Activated CD8-positive, alpha-beta memory T cell treated with anti-CD3 and anti-CD28 coated beads, Interleukin-2, amount 50 U/mL, for 1 hour (primary cell): ENCODE measurements around the gene SREBF1.

Source experiments
- DNase-seq: peaks from one replicate; pipeline ENCODE4 v3.0.0-alpha.2; 2020; ENCODE audit errors: extremely low read depth

The SREBF1 gene

DNA sequence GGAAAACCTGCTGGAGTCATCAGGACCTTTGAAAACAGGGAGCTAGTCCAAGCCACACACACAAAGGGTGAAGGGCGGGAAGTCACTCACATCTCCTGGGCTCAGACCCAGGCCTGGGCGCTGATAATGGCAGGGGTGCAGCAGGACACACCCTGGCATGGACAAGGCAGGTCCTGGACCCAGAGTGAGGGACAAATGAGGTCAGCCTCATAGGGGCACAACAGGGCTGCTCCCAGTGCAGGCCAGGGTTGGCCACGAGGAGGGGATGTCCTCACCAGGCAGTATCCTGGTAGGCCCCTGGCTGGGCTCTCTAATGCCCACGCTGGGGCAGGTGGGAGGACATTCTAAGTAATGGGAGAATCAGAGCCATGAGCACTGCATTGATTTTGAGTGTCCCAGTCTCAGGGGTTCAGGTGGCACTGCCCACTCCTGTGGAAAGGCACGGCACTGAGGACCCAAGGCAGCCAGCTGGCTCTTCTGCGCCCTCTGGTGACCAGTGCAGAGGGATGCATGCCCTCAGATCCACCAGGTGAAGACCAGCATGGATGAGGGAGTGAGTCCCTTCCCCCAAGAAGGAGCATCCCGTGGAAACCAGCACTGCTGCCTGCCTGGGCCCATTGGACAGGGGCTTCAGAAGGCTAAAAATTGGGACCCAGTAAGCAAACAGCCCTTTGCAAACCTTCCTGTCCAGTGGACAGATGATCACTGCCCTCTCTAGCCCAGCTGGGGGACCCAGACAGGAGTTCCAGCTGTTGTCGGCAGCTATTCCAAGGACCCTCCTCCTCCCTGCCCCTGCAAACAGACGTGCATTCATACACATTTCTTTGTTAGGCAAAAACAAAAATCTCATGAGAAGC lies 23.4 kb upstream of the SREBF1 start:
- no peak for DNase-seq

DNA sequence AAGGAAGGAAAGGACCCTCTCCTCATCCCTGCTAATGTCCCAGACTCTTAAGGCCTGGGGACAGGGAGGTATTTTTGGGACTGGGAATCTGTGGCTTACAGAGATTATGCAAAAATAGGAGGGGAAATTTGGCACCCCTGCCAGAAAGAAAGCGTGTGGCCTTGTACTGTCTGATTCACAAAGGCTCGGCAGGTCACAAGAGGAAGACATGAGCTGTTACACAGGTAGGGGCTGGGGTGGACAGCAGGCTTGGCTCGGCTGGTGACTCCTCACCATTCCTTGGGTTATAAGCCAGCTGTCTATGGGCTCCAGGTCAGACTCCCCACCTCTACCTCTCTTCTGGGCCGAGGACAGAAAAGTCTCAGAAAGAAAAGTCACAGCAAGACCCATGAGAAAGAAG lies 20.7 kb upstream of the SREBF1 start:
- no peak for DNase-seq

DNA sequence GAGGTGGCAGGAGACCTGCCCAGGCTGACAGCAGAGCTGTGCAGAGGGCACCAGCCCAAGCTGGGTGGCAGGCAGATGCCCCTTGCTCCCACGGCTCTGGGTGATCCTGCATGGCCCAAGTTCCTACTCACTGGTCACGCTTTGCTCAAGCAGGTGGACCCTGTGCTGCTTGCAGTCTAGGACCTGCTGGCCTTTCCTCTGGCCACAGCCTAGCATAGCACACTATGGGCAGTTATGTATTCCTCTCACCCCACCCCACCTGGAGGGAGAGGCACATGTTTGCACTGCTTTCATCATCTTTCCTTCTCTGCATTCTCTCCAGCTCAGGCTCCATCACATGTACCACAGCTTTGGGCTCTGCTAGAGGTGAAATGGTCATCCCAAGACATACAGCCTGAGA lies 19.6 kb upstream of the SREBF1 start:
- DNase-seq: no peak

DNA sequence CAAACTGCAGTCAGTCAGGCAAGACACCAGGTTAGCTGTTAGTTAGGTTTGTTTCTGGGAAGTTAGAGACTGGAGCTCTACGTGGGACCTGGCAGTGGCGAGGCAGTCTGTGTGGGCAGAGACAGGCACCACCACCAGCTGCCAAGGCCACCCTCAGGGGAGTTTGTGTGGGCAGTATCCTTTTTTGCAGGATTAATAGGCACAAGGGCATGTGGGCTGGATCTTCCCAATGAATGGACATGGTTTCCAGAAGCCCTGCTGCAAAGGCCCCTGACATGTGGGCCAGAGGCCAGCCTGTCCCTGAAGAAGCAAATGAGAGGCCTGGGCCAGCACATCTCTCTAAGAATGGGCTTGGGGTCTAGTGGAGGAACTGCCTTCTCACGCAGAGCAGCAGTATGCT lies 19.2 kb upstream of the SREBF1 start:
- DNase-seq: no peak

DNA sequence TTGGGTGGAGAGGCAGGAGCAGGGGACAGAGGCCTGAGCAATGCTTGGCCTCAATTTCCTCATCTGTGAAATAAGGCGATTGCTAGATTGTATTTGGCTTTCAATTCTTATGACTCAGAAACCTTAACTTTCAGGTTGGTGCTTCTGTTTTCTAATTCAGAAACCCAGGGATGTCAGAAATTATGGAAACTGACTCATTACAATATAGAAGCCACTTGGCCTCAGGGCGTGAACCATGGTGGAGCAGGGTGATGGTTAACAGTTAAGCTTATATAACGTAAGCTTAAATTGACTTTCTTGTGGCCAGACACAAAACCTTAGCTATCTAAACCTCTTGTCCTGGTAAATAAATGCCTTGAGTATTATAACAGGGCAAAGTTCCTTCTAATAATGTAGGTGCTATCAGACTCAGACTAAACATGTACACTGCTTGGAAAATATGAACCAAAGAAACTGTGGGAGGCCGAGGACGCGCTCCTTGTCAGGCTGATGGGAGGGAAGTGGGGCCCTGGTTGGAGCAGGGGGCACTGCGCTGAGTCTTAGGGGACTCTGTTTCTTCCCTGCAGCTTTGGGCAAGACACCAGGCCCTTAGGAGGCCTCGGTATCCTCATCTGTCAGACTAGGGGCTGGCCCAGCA lies 17.1 kb upstream of the SREBF1 start:
- no peak for DNase-seq

DNA sequence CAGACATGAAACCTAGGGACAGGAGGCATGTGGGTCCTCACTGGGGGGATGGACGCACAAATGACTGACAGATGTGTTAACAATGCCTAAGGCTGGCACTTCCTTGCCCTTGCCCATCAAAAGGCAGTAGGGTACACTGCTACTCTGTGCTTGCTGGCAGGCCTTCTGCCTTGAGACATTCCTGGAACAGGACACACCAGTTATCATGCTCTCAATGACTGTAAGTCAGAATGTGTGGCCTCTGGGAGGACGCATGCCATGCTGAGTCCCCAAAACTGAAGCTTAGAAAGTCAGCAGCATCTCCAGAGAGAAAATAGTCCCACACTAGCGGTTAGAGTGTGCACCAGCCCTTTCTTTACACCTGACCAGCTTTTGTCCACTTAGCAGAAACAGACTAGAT lies 16.1 kb upstream of the SREBF1 start:
- DNase-seq: no peak

DNA sequence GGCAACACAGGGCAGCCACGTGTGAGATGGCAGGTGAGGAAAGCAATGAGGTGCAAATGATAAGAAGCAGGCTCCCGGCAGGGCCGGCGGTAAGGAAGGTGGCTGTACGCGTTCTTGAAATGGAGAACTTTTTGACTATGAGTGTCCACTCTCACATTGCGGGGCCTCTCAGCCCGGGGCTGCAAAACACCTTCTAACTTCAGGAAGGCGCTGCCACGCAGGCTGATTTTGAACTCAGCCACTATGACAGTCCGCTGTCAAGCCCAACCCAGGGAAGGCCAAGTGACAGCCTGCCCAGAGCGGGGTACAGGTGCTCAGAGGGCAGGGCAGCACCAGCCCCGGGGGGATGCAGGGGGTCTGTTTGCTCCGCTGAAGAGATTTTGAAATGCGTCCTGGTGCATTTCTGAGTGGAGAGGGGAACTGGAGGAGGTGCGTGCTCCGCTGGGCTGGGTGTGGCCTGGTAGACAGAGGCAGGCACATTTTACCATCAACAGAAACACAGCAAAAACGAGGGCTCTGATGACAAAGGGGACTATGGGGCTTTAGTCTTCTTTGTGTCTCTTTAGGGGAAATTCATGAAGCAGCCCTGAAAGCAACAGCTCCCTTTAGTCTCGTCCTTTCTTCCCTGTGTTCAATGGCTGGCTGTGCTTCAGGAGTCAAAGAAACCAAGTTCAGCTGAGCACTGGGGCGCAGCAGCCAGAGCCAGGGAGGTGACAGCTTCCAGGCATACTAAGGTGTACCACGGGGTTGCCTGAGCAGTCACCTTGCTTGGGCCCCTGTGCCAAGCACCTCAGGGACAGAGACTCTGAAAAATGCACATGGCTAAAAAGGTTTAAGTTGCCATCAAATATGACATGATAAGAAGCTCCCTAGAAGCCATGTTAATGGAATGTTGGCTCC lies 14.6 kb upstream of the SREBF1 start:
- DNase-seq: no peak

DNA sequence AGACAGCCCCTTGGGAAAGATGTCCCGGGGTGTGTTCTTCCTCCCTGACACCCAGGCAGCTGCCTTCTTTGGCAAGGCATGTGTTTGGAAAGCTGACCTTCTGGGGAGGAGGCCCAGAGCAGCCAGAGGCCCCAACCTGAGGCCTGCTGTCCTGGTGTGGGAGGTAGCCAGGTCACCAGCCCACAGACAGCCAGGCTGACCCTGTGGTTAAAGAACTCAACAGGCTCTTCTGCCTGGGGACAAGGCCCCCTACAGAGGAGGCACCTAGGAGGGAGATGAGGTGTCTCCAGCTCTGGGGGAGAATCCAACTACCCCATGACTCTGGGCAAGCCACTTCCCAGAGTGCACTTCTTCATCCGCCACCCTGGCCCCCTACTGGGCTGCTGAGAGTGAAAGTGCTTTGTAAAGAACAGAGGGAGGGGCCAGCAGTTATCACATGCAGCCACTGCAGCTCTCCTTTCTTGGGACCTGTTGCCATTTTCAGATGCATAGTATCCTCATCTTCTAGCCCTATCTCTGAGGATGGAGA lies 13.1 kb upstream of the SREBF1 start:
- DNase-seq: no peak

DNA sequence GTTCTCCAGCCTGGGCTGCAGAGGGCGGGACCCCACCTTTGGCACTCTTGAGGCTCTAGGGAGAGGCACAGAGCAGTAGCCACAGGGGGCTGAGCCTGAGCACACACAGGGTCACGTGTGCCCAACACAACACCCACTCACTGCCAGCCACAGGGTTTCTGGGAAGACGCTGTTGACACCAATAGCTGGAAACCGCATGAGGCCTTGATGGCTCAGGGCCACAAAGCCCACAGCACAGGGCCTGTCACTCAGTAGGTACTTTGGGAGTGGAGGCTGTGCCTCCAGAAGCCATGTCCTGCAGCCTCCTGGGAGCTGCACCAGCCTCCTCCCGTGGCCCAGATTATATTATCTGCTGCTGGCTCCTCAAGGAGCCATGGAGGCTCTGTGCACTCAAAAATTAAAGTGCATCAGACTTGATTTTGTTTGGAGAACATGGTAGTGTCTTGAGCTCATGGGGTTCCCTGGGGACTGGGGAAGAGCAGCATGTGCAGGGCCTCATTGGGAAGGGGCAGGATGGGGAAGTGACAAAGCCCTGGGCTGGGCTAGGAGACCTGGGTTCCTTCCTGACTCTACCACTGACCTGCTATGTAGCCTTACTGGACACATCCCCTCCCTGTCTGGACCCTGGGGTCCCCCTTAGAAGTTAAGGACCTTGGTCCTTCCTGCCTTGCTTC lies 12.5 kb upstream of the SREBF1 start:
- peak; percentile 57 for DNase-seq

DNA sequence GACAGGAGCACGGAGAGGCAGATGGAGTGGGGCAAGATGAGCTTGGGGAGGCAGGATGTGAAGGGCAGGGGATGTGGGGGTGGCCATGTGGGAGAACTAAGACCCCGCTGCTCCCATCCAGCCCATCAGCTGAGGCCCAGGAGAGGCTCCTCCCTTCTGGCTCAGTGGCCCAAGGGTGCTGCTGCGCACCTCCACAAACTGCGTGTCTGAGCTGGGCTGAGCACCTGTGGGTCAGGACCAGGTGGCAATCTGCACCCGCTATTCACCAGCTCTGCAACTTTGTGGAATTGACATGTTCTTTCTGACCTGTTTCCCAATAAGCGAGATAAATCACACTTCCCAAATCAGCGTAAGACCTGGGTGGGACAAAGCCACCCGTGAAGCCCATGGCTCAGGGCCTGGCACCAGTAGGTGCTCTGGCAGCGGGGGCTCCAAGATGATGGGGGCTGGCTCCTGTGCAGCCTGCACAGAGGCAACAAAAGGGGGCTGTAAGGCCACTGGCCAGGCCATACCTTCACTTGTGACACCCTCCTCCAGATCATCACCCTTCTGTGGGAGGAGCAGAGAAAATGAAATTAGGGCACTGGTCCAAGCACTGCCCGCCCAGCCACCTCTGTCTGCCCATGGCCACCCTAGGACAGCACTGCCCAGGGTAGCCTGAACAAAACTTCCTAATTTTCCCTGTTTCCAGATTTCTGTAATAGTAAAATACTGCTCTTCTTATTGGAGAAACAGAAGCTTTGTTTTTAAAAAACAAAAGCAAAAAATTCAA lies 11.7 kb upstream of the SREBF1 start:
- DNase-seq: no peak

DNA sequence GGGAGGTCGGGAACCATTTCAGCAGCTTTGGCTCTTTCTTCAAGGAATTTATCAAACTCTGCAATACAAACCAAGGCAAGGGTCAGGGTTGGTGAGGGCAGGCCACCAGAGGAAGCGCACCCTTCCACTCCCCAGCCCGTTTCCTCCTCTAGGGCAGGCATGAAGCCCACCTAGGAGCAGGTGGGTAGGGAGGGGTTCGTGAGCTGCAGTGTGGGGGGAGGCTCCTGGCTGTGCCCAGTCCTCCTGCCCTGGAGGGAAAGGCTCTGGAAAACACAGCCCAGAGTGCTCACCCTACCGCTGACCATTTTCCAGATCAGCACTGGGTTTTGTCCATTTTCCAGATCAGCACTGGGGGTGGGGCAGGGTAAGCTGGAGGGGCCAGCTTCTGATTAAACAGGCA lies 10.9 kb upstream of the SREBF1 start:
- no peak for DNase-seq

DNA sequence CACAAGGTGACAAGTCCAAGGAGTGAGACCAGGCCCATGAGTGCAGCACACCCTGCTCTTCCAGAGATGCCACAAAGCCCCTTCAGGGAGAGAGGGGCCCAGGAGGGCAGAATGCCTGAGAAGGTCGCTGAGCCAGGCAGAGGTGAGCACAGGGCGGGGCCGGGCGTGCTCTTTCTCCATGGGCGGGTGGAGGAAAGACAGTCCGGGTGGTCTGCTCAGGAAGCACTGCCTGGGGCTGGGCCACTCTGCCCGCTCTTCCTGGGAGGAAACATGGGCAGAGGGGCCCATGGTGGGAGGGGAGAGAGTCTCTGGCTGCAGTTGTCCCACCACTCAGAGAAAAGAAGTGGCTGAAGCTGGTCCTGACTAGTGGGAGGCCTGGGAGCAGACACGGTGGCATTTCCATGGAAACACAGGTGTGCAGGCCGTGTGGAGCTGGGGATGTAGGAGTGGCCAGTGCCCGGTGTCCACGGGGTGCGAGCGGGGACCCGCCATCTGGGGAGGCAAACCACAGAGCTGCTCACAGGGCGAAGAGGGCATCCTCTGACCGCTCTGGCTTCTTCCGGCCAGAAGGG lies 10.4 kb upstream of the SREBF1 start:
- DNase-seq: no peak

DNA sequence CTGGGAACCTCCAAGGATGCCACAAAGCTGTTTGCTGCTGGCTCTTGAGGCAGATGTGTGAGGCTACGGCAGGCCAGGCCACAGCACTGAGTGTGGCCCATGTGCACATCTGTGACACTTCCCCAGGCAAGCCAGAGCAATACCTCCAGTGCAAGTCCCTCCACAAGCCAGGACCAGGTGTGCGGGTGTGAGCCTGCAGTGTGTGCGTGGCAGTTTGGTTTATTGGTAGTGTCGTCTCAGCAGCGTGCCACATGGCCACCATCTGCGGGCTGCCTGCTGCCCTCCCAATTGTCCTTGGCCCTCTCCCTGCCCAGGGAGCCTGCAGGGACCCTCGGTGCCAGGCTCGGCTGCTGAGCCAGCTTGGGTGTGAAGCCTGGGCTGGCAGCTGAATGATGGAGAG lies 9.9 kb upstream of the SREBF1 start:
- no peak for DNase-seq

DNA sequence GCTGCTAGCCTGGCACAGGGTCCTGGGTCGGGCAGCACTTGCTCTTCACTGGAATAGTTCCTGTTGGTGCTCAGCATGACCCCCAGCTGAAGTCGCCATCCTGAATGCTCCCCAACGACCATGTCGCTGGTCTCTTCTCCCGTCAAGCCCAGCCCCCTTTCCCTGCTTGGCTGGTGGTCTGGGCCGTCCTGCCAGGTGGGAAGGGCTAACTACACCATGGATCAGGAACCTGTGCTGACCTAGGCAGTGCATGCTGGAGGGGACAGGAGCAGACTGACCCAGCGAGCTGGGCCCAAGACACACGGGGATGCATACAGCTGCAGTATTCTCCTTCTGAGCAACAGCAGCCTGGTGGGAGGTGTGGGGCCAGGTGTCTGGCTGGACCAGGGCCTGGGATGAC lies 9.2 kb upstream of the SREBF1 start:
- no peak for DNase-seq

DNA sequence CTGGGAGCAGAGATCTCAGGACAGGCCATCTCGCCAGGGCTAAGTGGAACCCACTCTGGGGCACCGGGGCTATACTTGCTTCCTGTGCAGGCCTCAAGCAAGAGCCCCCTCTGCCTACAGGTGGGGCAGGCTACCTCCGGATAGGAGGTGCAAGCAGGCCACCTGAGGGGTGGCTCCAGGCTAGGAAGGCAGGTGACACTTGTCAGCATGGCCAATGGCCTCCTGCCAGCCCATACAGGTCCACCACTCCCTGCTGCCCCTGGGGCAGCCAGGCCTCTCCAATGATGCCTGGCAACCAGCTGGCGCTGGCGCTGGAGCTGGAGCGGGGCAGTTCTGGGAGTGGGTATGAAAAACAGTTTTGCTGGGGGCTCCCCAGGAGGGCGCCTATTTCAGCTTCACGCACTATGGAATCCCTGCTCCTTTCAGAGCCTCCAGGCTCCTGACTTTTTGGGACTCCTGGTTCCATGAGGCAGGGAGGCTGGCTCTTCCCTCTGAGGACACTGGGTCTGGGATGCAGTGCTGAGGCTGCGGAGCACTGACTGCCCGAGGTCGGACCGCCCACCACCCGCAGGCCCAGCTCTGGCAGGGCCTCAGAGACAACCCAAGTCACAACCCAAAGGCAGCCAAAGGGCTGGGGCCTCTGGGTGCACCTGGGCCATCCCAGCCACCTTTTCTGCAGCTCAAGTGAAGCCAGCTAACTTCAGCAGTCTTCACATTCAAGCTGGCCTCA lies 8.4 kb upstream of the SREBF1 start:
- DNase-seq: no peak

DNA sequence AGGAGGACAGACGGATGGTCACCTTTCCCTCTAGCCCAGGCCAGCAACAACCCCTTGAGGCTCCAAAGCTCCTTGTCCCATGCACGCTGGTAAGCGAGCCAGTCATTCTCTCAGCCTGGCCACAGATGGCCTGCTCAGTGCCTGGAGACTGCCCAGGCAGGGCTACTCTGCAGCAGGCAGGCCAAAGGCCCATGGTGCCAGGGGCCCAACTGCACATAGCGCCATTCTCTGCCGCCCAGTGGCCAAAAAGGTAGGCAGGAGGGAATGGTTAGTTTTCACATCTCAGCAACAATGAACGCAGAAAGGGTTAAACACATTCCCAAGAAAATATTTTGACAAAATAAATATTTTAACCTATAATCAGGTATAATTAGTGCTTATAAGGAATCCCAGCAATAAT lies 7.7 kb upstream of the SREBF1 start:
- no peak for DNase-seq

DNA sequence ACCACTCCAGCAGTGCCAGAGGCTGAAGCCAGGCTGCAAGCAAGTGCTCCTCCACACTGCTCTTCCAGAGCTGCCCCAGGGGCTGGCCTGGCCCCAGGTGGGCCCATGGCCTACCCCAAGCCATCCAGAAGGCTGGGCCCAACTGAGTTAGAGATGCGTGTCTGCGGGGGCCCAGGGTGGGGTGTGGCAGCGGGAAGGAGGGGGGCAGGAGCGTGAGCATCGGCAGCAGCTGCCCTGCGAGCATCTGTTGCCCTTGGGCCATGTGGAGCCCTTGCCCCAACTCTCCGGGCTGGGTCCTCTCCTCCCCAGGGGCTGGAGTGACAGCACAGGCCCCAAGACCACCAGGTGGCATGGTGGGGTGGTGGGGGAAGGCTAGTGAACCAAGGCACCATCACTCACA lies 7.3 kb upstream of the SREBF1 start:
- no peak for DNase-seq

DNA sequence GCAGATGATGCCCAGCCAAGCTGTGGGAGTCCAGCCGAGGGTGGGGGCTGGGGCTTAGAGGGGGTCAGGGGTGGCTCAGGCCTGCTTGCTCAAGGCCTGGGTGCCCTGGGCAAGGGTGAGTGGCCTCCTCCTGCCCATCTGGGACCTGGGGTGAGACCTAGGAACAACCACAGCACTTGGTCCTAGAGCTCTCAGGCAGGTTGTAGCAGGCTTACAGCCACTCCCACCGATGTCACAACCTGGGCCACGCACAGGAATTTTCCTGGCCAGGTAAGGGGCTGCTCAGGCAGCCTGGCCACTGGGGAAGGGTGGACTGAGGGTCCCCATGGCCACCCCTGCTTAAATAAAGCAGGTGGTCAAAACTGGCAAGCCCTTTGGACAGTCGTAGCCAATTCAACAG lies 6.3 kb upstream of the SREBF1 start:
- DNase-seq: no peak

DNA sequence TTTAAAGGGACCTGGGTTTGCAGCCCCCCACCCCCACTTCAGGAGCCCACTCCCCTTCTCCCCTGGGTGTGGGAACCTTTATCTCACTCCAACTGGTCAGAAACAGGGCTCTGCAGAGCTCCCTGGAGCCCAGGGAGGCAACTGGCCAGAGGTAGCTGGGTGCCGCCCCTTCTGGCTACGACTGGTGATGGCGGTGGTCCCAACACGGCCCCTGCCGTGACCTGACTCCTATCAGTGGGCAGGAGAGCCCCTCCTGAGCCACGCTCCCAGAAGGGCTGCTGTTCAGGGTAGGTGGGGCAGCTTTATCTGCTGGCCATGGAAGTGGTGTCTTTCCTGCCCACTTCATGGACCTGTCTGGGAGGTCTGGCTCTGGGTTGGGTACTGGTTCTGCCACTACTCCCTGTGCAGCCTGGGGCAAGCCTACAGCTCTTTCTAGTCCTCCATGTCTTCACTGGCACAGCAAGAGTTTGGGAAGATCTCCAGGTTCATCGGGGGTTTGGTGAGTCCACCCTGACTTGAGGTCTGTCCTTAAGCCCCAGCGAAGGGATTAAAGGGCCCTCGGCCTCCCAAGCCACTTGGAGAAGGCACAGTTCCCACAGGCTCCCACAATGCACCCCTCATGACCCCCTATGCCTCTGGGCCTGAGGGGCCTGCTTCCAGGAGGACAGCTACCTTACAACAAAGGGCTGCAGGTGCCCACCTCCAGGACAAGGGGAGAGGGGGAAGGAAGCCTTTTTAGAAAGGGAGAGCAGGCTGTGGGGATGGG lies 5.5 kb upstream of the SREBF1 start:
- DNase-seq: no peak
